NCI-H2029 treated with DMSO at 0.1 percent for 48 hours (cell line): Measurements from ENCODE around the gene CFAP92.
A peak's percentile ranks its signal among the peaks of the same experiment; 100 is the strongest.
"Not testable (repeated sequence)": the region's sequence is repeated elsewhere in the genome, so short reads cannot be mapped to it uniquely, and the experiment has no call there.

Experiments
- DNase-seq: peaks from one replicate; lab custom pipeline; 2025; lab: John Stamatoyannopoulos, UW

Gene CFAP92

GRCh38 chr3:128889139-128889894, 104.6 kb downstream of the CFAP92 start:
- DNase-seq, result no peak

GRCh38 chr3:128884992-128885391, 108.9 kb downstream of the CFAP92 start:
- DNase-seq, result no peak

- no peak for DNase-seq
These were observed 111.2 kb downstream of the CFAP92 start for GRCh38 chr3:128882719-128883118.

- DNase-seq, result no peak
These were observed 112.3 kb downstream of the CFAP92 start for GRCh38 chr3:128881576-128881975.

GRCh38 chr3:128880455-128880854, 113.4 kb downstream of the CFAP92 start:
- not testable (repeated sequence) for DNase-seq

- DNase-seq, result no peak
These were observed 113.9 kb downstream of the CFAP92 start for GRCh38 chr3:128879991-128880390.

GRCh38 chr3:128879125-128879969, 114.5 kb downstream of the CFAP92 start, which contains the start of gene ACAD9:
Gene ACAD9 (plus strand): TSS chr3:128879620. CDS start chr3:128879692, 72 bp downstream.
- peak; percentile 90 for DNase-seq

- DNase-seq, result no peak
These were observed 115.2 kb downstream of the CFAP92 start for GRCh38 chr3:128878556-128879124.

- no peak for DNase-seq
These were observed 115.8 kb downstream of the CFAP92 start for GRCh38 chr3:128878011-128878457.

GRCh38 chr3:128875556-128876120, 118.2 kb downstream of the CFAP92 start:
- DNase-seq, result no peak

GRCh38 chr3:128874481-128875180, 119.2 kb downstream of the CFAP92 start:
- DNase-seq, result no peak

GRCh38 chr3:128873244-128874022, 120.4 kb downstream of the CFAP92 start:
- no peak for DNase-seq

- DNase-seq, result no peak
These were observed 121.1 kb downstream of the CFAP92 start for GRCh38 chr3:128872744-128873143.

GRCh38 chr3:128872282-128872681, 121.6 kb downstream of the CFAP92 start:
- DNase-seq, result no peak

GRCh38 chr3:128870347-128870746, 123.5 kb downstream of the CFAP92 start:
- no peak for DNase-seq

GRCh38 chr3:128867200-128868125, 126.4 kb downstream of the CFAP92 start:
- no peak for DNase-seq

GRCh38 chr3:128864849-128865804, 128.7 kb downstream of the CFAP92 start:
- not testable (repeated sequence) for DNase-seq

GRCh38 chr3:128864351-128864811, 129.5 kb downstream of the CFAP92 start:
- no peak for DNase-seq
